ENCODE results near the gene NPTX1. TPM values are rescaled to one million over a fixed set of nuclear protein-coding genes. Genes with fewer than 3 reads are reported as not detected.

NPTX1 gene
- polyA plus RNA-seq, 1 donor: 1.00 TPM

DNA sequence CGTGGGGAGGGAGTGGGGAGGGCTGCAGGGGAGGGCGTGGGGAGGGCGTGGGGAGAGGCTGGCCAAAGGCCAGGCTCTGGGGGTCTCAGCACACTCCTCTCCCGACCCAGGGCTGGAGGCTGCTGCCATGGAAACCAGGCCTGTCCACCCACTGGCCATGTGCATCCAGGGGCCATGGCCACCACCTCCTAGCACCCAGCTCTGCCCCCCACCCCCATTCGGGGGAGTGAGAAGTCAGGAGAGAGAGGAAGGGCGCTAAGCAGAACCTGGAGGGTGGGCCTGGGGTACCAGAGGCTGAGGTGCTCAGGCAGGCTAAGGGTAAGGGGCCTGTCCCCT is 31.8 kb downstream of the NPTX1 start:
- DNase-seq: no peak

DNA sequence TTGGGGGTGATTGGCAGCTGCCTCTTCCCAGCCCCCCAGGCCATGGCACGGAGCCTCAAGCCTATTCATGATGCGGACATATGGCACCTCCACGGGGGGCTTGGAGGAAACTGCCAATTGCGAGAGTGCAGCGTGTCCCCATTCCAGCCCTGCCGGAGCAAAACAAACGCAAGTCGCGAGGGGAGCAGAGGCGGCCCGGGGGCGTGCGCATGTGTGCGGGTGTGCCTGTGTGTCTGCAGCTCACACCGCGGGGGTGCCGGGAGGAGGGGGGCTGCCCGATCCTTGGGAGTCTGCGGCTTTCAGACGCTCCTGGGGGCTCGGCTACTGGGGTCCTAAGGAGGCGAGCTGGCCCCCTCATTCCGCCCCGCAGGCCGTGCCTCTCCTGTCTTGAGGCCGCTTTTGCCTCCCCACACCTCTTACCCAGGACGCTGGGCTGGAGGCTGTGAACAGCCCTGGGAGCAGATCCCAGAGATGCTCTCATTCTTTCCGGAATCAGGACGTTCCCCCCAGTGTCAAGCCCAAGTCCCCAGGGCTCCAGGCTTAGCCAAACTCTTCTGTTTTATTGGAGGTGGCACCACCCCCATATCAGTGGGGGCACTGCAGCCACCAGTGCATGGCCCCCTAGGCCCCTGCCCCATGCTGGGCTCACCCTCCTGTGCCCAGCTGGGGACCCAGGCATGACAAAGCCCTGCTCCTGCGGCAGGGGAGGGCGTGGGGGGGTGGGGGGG is 32.3 kb downstream of the NPTX1 start:
- DNase-seq: no peak

DNA sequence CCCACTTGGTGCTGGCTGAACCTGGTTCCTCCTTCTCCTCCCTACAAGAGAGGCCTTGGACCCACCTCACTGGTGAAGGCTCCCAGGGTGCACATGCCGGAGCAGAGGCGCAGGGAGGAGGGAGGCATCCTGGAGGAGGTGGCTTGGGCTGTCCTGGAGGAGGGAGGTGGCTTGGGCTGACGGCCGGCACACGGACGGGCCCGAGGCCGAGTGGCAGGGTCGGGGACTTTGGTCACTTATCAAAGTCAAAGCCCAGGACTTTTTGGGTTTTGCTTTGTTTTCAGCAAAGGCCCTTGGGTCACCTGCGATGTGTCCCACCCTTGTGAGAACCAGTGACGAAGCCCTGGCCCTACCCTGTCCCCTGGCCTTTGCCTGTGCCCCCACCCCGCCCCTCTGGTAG is 32.9 kb downstream of the NPTX1 start:
- no peak for DNase-seq

DNA sequence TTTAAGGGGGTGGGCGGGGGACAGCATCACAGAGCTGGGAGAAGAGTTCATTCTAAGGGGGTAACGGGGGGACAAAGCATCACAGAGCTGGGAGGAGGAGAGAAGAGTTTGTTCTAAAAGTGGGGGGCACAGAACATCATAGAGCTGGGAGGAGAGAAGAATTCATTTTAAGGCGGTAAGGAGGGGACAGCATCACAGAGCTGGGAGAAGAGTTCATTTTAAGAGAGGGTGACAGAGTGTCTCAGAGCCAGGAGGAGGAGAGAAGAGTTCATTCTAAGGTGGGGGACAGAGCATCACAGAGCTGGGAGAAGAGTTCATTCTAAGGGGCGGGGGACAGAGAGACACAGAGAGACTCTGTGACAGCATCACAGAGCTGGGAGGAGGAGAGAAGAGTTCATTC is 33.6 kb downstream of the NPTX1 start:
- DNase-seq: no peak

DNA sequence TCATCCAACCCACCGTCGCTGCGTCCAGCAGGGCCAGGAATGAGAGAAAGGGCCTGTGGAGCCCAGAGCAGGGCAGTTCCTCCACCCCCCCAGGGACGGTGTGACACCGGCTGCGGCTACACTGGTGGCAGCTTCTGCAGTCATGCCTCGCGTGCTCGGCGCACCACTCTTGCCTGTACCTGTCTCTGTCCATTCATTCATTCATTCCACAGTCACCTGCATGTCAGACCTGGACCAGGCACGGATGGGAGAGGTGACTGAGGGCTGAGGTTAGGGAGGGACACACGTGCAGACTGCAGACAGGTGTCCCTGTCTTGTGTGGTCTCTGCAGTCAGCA is 34.1 kb downstream of the NPTX1 start:
- no peak for DNase-seq

DNA sequence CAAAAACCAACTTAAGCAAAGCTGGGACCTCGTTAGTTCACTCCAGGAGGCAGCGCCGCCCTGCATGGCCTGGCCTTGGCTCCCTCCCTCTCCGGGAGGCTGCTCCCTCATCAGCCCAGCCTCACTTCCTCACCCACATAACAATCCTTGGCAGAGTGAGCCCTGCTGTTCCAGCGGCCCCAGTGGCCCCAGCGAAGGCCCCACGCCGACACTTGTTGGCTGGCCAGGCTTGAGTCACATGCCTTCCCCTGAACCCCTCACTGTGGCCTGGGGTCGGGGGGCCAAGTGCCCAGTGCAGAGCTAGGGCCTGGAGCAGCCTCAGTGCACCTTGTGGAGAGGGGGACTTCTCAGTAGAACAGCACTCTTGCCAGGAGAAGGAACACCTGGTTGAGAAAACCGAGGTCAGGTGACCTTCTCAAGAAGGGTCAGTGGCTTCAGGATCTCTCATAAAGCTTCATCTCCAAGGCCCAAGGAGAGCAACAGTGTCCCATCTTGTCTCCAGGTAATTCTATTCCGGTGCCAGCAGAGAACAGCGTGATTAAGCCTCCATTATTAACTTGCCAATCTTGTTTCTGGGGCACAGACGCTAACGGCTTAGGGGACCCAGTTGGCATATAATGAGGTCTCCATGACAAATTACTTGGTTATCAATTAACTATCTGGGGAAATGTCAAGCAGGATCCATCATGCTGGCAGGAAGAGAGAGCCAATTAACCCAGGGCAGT is 34.6 kb downstream of the NPTX1 start:
- no peak for DNase-seq

DNA sequence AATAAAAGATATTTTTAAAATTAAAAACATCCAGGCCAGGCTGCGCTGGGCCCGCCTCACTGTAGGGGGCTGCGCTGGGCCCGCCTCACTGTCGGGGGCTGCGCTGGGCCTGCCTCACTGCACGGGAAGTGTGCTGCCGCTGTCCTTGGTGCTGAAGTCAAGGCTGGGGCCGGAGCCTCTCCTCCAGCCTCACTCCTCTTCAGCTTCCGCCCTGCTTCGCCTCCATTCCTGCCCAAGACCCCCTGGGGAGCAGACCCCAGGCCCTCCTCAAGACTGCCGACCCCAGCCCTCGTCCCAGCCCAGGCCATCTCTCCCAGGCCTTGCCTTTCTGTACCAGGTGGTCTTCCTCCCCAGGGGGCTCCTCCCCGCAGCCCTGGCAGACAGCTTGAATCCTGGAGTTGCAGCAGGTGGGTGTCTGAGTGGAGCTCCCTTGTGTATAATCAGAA is 35.3 kb downstream of the NPTX1 start:
- peak; percentile 79 for DNase-seq

DNA sequence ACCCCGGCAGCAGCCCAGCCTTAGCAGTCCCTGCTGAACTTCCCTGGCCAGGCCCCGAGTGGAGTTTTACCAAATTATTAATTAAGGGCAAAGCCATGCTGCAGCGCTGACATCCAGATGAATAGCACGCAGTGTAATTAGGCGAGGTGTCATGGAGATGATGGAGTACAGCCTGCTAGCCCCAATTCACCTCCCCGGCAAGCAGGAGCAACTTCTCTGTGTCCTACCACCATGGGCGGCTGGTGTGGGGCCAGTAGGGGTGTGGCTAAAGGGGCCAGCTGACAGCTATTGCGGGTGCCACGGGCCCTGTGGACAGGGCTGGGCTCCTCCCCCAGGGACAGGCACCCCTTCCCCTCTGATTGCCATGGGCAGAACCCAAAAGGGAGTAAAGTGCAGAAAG is 36.9 kb downstream of the NPTX1 start:
- no peak for DNase-seq

DNA sequence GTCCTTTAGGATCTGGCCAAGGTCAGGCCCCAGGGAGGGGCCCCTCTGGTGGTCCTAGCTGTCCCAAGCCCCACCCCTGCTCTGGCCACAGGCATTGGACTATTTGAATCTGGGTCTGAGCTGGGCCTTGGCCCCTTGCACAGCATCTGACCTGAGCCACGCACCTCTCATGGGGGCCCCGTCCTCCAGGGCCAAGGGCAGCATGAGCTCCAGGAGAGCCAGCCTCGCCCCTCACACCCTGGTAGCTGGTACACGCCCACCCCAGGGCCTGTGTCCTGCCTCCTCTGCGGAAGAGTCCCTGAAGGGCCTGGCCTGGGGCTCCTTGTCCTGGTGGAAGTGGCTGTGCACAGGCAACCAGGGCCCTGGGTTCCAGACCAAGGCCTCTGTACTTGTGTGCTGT is 37.6 kb downstream of the NPTX1 start:
- no peak for DNase-seq

DNA sequence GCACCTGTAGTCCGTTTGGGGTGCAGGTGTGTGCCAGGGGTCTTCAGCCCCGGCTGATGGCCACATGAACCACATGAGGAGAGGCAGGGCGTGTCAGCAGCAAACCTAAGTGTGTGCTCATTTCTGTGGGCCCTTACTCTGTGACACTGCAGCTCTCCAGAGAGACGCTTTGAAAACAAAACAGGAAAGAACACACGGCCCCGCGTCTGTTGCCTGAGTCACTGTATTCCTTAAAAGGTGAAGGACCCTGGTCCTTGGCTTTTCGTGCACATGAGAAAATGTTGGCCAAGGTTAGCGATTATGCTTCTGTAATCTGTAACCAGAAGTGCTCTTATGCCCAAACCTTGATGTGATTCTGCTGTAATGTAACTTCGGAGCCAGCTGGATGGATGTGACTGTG is 38.9 kb downstream of the NPTX1 start:
- no peak for DNase-seq

DNA sequence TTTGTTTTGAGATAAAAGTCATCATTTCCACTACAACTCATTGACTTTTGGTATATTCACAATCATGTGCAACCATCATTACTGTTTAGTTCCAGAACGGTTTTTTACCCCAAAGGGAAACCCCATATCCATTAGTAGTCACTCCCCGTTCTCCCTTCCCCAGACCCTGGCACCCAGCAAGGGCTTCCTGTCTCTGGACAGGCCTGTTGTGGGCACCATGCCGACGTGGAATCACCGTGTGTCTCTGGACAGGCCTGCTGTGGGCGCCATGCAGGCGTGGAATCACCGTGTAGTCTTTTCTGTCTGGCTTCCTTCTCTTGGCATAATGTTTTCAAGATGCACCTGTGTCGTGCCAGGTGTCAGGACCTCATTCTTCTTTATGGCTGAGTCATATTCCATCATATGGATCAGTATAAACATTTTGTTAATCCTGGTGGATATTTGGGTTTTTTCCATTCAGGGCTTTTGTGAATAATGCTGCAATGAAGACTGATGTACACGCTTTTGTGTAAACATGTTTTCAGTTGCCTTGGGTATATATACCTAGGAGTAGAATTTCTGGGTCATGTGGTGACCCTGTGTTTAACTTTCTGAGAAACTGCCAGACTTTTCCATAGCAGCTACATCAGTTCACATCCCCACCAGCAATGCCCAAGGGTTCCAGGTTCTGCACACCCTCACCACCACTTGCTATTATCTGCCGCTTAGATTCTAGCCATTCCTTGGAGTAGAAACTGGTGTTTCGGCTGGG is 42.3 kb downstream of the NPTX1 start:
- DNase-seq: no peak

DNA sequence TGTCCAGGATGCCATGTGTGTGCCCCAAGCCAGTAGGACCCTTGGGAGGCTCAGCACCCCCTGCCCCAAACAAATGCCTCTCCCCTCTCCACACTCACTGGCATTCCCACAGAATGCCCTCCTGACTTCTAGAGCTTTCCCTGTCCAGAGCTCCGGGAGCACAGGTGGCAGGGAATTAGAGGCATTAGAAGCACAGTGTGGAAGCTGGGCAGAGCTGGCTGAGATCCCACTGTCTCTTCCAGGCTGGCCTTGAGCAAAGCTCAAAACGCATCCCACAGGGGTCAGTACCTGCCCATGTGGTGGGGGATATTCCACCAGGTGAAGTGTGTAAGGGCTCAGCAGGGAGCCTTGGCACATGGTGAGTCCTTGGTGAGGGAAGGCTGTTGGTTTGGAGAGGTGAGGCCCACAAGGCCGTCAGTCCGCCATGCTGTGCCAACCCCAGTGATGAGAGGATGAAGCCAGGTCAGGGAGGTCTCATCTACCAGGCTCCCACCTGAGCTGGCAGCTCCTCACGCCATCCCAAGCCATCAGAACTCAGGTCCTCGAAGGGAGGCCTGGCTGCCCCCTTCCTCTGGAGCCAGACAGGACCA is 43.4 kb downstream of the NPTX1 start:
- DNase-seq: no peak

DNA sequence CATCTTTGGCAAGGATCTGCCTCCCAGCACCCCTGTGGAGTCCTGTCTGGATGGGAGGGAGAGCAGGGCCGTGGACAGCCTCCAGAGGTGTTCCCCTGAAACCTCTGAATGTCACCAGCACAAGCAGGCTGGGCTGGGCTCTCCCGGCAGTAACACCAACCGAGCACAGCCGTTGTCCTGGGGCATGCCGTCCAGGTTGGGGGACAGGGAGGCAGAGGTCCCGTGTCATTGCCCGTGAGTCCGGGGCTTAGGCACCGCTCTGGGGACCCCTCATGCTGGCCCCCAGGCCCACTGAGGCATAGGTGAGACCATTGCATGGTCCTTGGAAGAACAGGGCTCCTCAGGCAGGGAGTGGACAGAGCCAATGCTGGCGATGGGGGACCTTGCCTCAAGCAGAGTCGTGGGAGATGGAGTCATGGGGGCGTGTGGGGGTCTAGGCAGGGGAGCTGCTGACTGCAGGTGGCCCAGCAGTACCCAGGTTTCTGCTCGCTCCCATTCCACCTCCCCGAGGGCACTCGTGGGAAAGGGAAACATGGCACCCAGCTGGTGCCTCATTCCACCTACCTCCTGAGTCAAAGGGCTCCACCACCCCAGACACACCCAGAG is 44.0 kb downstream of the NPTX1 start:
- DNase-seq: no peak

DNA sequence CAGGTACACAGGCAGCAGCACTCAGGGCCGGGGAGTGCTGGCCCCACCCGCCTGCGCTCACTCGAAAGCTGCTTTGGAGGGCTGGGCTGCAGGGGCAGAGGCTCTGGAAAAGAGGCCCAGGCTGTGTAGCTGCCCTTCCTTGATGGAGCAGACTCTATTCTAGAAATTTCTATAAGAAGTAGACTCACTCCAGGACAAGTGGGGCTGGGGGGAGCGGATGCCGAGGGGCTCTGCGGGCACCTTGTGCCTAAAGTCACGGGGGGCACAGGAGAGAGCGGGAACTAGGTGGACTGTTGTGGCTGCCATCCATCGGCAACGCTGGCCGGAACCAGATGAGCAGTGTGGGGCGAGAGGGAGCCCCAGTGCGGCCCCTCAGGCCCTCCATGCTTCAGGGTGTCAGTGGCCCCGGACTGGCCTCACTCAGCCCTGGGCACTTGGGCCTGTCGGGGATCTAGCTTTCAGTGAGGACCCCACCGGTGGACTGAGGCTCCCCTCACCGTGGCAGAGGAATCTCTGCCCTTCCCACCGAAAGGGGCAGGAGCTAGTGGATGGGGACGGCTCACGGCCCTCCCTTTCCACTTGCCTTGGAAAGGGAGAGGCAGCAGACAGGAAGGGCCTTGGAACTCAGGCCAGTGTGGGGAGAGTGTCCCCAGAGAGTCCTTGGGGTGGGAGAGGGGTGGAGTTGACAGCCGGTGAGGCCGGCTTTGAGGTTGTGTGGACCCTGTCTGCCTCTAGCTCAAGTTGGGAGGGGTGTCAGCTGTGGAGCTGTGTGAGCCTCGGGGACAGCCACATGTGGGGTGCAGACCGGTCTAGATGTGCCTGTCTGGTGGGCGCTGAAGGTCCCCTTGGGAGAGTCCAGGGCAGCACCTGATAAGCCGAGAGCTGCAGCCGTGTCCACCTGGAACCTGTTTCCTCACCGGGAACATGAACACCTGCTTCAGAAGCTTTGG is 44.9 kb downstream of the NPTX1 start:
- no peak for DNase-seq

DNA sequence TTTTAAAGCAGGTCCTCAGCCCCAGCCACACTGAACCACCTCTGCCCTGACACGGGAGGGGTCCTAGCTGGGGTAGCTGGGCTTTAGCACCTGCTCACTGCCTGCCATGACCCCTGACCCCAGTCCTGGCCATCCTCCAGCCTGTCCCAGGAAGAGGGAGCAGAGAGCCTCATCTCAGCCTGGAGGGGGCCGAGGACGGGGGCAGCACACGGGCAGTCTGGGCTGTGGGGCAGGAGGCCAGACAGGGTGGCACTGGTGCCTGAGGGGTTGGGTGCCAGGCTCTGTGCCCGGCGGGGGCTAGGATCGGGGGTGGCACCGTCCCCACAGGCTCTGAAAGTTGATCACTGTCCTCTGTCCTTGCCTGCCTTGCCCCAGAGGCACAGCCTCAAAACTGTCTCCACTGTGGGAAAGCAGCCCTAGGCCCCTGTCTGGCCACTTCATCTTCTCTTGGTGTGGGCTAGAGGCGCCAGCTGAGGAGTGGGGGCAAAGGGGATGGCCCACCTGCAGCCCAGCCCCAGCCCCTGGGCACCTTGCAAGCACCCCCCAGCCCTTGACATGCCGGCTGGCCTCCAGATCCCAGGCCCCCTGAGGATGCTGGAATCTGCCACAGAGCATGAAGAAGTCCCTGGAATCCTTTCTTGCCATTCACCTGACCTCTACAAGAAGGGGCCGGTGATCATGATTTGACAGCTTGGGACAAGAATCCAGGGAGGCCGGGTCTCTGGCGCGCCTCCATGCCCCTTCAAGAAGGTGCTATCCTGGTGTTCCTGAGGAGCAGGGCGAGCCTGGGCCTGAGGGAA is 45.8 kb downstream of the NPTX1 start:
- no peak for DNase-seq

DNA sequence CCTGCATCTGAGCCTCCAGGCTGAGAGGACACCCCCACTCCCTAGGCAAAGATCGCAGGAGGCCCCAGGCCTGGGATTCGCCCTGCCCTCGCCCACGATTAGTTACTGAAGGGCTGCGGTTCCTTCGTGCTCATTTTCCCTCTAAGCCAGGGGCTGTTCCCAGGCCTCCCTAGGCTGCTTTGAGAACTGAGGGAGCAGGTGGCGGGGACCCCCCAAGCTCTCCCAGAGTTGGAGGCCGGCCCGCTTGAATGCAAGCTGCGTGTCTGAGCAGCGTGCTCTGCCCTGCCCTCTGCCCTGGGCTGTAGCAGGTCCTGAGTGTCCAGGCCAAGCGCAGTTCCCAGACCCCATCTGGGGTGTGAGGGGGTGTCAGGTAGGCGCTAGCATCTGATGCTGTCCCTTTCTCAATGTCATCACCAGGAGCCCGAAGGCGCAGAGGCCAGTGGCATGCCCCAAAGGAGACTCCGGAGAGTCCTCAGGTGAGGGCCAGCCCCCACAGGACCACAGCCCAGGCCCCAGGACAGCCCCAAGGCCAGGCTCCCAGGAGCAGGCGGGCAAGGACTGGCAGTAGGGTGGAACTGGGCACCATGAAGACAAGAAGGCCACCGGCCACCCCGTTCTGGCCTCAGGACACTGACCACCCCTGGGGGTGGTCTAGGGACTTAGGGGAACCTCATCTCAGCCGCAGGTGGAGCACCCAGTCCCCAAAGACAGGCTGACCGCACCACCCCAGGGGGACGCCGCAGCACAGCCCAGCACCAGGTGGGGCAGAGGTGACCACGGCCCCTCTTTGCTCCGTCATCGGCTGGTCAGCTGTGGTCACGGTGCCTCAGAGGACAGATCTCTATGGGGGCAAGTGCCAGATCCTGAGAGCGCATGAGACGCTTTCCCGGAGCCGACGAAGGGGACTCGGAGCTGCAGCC is 46.8 kb downstream of the NPTX1 start:
- no peak for DNase-seq

DNA sequence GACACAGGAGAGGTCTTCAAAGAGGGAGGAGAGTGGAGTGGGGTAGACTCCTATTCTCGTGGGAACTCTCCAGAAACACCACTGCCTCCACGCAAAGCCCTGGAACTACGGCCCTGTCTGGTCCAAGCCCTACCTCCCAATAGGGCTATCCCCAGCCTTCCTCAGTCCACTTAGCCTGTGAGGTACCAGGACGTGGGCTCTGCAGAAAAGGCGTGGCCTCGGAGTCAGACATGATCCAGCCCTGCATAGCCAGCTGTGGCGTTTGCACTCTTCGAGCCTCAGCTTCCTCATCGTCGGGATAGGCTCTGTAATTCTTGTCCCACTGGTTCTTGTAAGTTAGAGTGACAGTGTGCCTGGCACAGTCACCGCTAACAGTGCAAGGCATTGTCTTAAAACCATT is 47.6 kb downstream of the NPTX1 start:
- no peak for DNase-seq

DNA sequence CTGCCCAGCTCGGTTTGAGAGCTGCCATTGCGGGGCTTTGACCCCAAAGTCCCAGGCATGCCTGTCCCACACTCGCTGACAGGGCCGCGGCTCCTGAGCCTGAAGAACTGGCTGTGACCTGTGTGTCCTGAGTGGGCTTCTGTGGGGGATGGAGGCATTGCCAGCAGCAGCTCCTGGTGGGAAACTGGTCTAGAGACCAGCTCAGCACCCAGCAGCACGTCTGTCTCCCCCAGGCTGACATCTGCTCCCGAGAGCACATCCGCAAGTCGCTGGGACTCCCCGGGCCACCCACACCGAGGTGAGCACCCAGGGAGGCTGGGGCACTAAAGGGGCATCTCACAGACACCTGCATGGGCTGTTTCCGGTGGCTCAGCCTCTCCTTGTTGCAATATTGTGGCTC is 48.0 kb downstream of the NPTX1 start:
- no peak for DNase-seq
